Pancreas (tissue), 10 donors: ENCODE results near the gene TNF. TPM values are rescaled to one million over a fixed set of nuclear protein-coding genes. Genes with fewer than 3 reads are reported as not detected.
A peak's percentile ranks its signal among the peaks of the same experiment; 100 is the strongest.

Experiments
- ATAC-seq, 4 donors: fragments of 200-7000 bp; cut with Tn5 transposase; one replicate each; pipeline versions ENCODE4 v1.8.0 to v1.9.1; 2020; ENCODE audit warnings: mild to moderate bottlenecking in 4 of 4, moderate library complexity in 4 of 4
- DNase-seq, 6 donors: peaks; one replicate each; pipeline ENCODE4 v3.0.0-alpha.2; 2020
- FAIRE-seq: peaks from 2 replicates; lab custom pipeline; 2012; peaks lifted over from hg19 to GRCh38; lab: Jason Lieb, UNC
- H3K27ac ChIP-seq, 4 donors: fragments of 200-600 bp; sonication (generic); 1 replicate in 3 of 4; 2 replicates in 1 of 4; pipeline versions ENCODE4 v1.5.0 to v1.8.0; 2020
- H3K27me3 ChIP-seq, 4 donors: fragments of 200-600 bp; one replicate each; pipeline ENCODE4 v1.8.0; 2021
- H3K36me3 ChIP-seq, 3 donors: fragments of 200-600 bp; sonication (generic) in 1 of 3; one replicate each; pipeline versions ENCODE4 v1.5.0 to v1.8.0; 2020 to 2021
- H3K4me1 ChIP-seq, 3 donors: fragments of 200-600 bp; one replicate each; pipeline ENCODE4 v1.8.0; 2021
- H3K4me3 ChIP-seq, 4 donors: fragments of 200-600 bp; sonication (generic) in 2 of 4; one replicate each; pipeline versions ENCODE4 v1.5.0 to v1.8.0; 2020 to 2021
- H3K9me3 ChIP-seq, 4 donors: fragments of 200-600 bp; one replicate each; pipeline ENCODE4 v1.8.0; 2021
- CTCF ChIP-seq, 4 donors: fragments of 200-600 bp; sonication (generic) in 3 of 4; IDR thresholded peaks; one replicate each; pipeline versions ENCODE4 v1.5.0 to v1.8.0; 2021; ENCODE audit warnings: antibody characterized with exemption in 4 of 4
- WGBS, 2 donors: extraction: QIAGEN DNeasy Blood & Tissue Kit; methylation state at CpG; one replicate each; pipeline ENCODE4 v1.1.7; 2013; 5-methylcytosine and 5-hydroxymethylcytosine counted together
- intact Hi-C, 3 donors: fragments of 100-400 bp; cut with DNase I; formaldehyde crosslinking; loops; one replicate each; pipeline versions ENCODE4 v1.11.1 to v1.14.2; 2022
- polyA plus RNA-seq, 2 donors: library from polyadenylated mRNA; stranded (reverse); fragments of 200-250 nt; gene quantifications; one replicate each; pipeline ENCODE4 v1.2.3, GENCODE V29; 2013
- total RNA-seq, 6 donors: library from RNA; stranded (reverse); fragmentation: NEBNext Ultra II Directional in 4 of 6; extraction: Animal tissue kit (Norgen Biotek cat#: 25700) in 4 of 6; gene quantifications; one replicate each; pipeline versions ENCODE4 v1.2.1 to v1.2.4, GENCODE V29; 2021 to 2023
- donor health status: healthy with polysubstance abuse.
- donor health status: DM: no; HTN: no; CAD: no; lungs with moderate emphysema.
- donor health status: DM: no; HTN: no; CAD: no.
- donor health status: control.
- donor health status: control.
- donor health status: Bipolar disorder and iron deficiency.
- donor health status: DM: yes; HTN: yes; CAD: no.
- donor health status: DM: no; HTN: no; CAD: no.
- donor health status: DM: no; HTN: no; CAD: no.
- donor health status: DM: yes; HTN: yes; CAD: no.

The TNF gene
- total and polyA plus RNA-seq, 8 donors = 0.11 to 0.87 (median 0.42) TPM; not detected in 1

- Histone ChIP-seq H3K27me3 (no peaks in the 10 kb centered on the region), H3K27ac (no peak overlapping the region), H3K9me3 (no peaks in the 10 kb centered on the region), H3K4me1 (no peaks in the 10 kb centered on the region), H3K4me3 (no peak overlapping the region), H3K36me3 (no peaks in the 10 kb centered on the region)
- DNase-seq = no peak
- intact Hi-C loops = no loop called here
- no peak for TF ChIP-seq CTCF (IDR thresholded peaks at IDR 0.05)
- no peak for ATAC-seq
- WGBS, 2 donors = 85 to 87% methylated on average over 7 of the region's 7 CpGs
- FAIRE-seq = no peak
Observed at GRCh38 chr6:31592396-31592771, 17.0 kb downstream of the TNF start.

DNA sequence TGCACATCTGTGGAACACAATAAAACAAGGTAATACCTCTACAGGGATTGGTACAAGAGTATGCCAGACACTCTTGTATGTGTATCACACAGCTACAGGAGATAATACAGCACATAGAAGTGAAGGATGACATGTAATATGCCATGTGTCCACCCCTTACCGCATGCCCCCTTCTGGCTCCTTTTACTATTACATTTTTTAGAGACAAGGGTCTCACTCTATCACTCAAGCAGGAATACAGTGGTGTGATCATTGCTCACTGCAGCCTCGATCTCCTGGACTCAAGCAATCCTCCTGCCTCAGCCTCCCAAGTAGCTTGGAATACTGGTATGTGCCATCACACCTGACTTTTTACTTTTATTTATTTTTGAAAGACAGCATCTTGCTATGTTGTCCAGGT, 21.6 kb downstream of the TNF start:
- no peaks in the 10 kb centered on the region for H3K9me3 ChIP-seq
- no peak overlapping the region for H3K27ac ChIP-seq
- H3K36me3 ChIP-seq = no peaks in the 10 kb centered on the region
- no peak for DNase-seq
- TF ChIP-seq CTCF (IDR thresholded peaks at IDR 0.05) = no peak
- no peaks in the 10 kb centered on the region for H3K4me1 ChIP-seq
- 15 to 31% methylated on average over 2 of the region's 2 CpGs for WGBS, 2 donors
- no peak for FAIRE-seq
- intact Hi-C loops = loop anchor here in 2 of 3 donors (5.0 kb wide), 1 partner anchor 50 kb away; the partner anchor contains the start of genes ATP6V1G2 (in 2 of the 2) and NFKBIL1 (in 2 of the 2)
- peak in 2 of 4 donors; percentile 44 to 52 for ATAC-seq
- H3K4me3 ChIP-seq = no peak overlapping the region
- H3K27me3 ChIP-seq = no peaks in the 10 kb centered on the region

GRCh38 chr6:31607317-31607716, 32.0 kb downstream of the TNF start:
- H3K36me3 ChIP-seq = no peaks in the 10 kb centered on the region
- intact Hi-C loops = no loop called here
- FAIRE-seq (no peak), DNase-seq (no peak), ATAC-seq (no peak)
- no peak overlapping the region for H3K27ac ChIP-seq
- H3K9me3 ChIP-seq = no peaks in the 10 kb centered on the region
- no peaks in the 10 kb centered on the region for H3K4me1 ChIP-seq
- TF ChIP-seq CTCF (IDR thresholded peaks at IDR 0.05) = no peak
- H3K4me3 ChIP-seq = no peak overlapping the region
- H3K27me3 ChIP-seq = no peaks in the 10 kb centered on the region
- WGBS, 2 donors = 84 to 94% methylated on average over 1 of the region's 1 CpG

DNA sequence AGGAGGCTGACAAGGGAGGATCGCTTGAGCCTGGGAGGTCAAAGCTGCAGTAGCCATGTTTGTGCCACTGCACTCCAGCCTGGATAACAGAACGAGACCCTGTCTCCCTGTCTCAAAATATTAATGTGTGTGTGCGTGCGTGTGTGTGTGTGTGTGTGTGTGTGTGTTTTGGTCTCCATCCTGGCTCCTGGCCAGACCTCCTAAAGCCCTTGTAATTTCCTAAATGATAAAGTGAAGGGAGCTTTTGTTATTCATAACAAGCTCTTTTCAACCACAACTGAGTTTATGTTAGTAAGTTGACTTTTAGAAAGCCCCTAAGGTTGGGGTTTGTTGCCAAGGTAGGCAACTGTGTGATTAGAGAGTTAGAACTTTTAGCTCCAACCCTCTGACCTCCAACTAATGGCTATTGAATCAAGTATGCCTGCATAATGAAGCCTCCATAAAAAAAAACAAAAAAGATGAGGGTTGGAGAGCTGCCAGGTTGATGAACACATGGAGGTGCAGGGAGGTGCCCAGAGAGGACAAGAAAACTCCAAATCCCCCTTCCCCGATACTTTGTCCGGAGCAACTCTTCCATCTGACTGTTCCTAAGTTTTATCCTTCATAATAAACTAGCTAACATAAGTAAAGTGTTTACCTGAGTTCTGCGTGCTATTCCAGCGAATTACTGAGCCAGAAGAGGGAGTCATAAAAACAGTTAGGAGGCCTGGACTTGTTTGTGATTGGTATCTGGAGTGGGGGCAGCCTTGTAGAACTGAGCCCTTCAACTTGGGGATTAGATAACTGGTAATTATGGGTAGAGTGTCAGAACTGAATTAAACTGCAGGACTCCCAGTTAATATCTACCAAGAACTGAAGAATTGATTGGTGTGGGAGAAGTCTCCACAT, 34.4 kb downstream of the TNF start:
- TF ChIP-seq CTCF (IDR thresholded peaks at IDR 0.05) = no peak
- no peak for FAIRE-seq
- H3K27ac ChIP-seq = no peak overlapping the region
- WGBS, 2 donors = 64 to 69% methylated on average over 8 of the region's 8 CpGs
- intact Hi-C loops = no loop called here
- H3K36me3 ChIP-seq = no peaks in the 10 kb centered on the region
- H3K27me3 ChIP-seq = no peaks in the 10 kb centered on the region
- no peaks in the 10 kb centered on the region for H3K9me3 ChIP-seq
- H3K4me1 ChIP-seq = no peaks in the 10 kb centered on the region
- ATAC-seq = no peak
- H3K4me3 ChIP-seq = no peak overlapping the region
- no peak for DNase-seq

GRCh38 chr6:31610968-31611367, 35.6 kb downstream of the TNF start:
- no peak overlapping the region for H3K27ac ChIP-seq
- H3K9me3 ChIP-seq = no peaks in the 10 kb centered on the region
- no peaks in the 10 kb centered on the region for H3K36me3 ChIP-seq
- intact Hi-C loops = no loop called here
- ATAC-seq (no peak), DNase-seq (no peak), FAIRE-seq (no peak)
- H3K27me3 ChIP-seq = no peaks in the 10 kb centered on the region
- TF ChIP-seq CTCF (IDR thresholded peaks at IDR 0.05) = no peak
- WGBS, 2 donors = 84 to 94% methylated on average over 4 of the region's 4 CpGs
- H3K4me1 ChIP-seq = no peaks in the 10 kb centered on the region
- H3K4me3 ChIP-seq = no peak overlapping the region
